Keratinocyte (primary cell): ENCODE data around the gene SPATS2. TPM values are rescaled to one million over a fixed set of nuclear protein-coding genes. Genes with fewer than 3 reads are reported as not detected.

ENCODE experiments used
- DNase-seq: peaks from one replicate; pipeline ENCODE4 v3.0.0-alpha.2; 2011; ENCODE audit warnings: low read depth, missing footprints, low spot score
- FAIRE-seq: peaks from 2 replicates; lab custom pipeline; 2011; peaks lifted over from hg19 to GRCh38; lab: Jason Lieb, UNC
- H2AFZ ChIP-seq: 2 replicates; pipeline ENCODE4 v1.6.0; 2012; ENCODE audit warnings: low read length, control low read depth, inconsistent platforms; ENCODE audit not compliant: control insufficient read depth
- H3K27ac ChIP-seq: 2 replicates; pipeline ENCODE4 v1.5.1; 2011; ENCODE audit warnings: low read length; ENCODE audit not compliant: control insufficient read depth, insufficient read depth
- H3K27me3 ChIP-seq: 3 replicates; pipeline ENCODE4 v1.6.0; 2011; ENCODE audit warnings: low read length; ENCODE audit not compliant: control insufficient read depth, insufficient read depth; ENCODE audit errors: extremely low read depth
- H3K36me3 ChIP-seq, 2 experiments: 2 replicates in 1 of 2; 3 replicates in 1 of 2; pipeline ENCODE4 v1.5.1; 2011; ENCODE audit warnings: low read length in 2 of 2, mild to moderate bottlenecking in 1 of 2; ENCODE audit not compliant: control insufficient read depth in 2 of 2, insufficient read depth in 2 of 2; ENCODE audit errors: extremely low read depth in 1 of 2
- H3K4me1 ChIP-seq: 3 replicates; pipeline ENCODE4 v1.5.1; 2011; ENCODE audit warnings: low read length; ENCODE audit not compliant: control insufficient read depth, insufficient read depth; ENCODE audit errors: extremely low read depth
- H3K4me2 ChIP-seq: 3 replicates; pipeline ENCODE4 v1.6.0; 2011; ENCODE audit warnings: low read depth, low read length; ENCODE audit not compliant: control insufficient read depth, insufficient read depth; ENCODE audit errors: extremely low read depth
- H3K4me3 ChIP-seq, 3 experiments: fragments of 200-600 bp in 1 of 3; sonication (generic) in 1 of 3; 2 replicates in 2 of 3; 3 replicates in 1 of 3; pipeline ENCODE4 v1.5.1; 2011 to 2016; ENCODE audit warnings: low read length in 3 of 3, mild to moderate bottlenecking in 3 of 3, control low read depth in 2 of 3, inconsistent platforms in 1 of 3, low read depth in 1 of 3, mixed read lengths in 1 of 3, mixed run types in 1 of 3, moderate library complexity in 1 of 3; ENCODE audit not compliant: control insufficient read depth in 2 of 3, insufficient read depth in 2 of 3; ENCODE audit errors: extremely low read depth in 1 of 3
- H3K79me2 ChIP-seq: 2 replicates; pipeline ENCODE4 v1.6.0; 2012; ENCODE audit warnings: low read length; ENCODE audit not compliant: control insufficient read depth, insufficient read depth
- H3K9ac ChIP-seq: 3 replicates; pipeline ENCODE4 v1.6.0; 2011; ENCODE audit warnings: low read length; ENCODE audit not compliant: control insufficient read depth, insufficient read depth; ENCODE audit errors: extremely low read depth
- H3K9me1 ChIP-seq: 3 replicates; pipeline ENCODE4 v1.6.0; 2011; ENCODE audit warnings: low read length; ENCODE audit not compliant: control insufficient read depth, insufficient read depth; ENCODE audit errors: extremely low read depth
- H3K9me3 ChIP-seq: 2 replicates; pipeline ENCODE4 v1.5.1; 2012; ENCODE audit warnings: low read depth, low read length; ENCODE audit not compliant: control insufficient read depth
- H4K20me1 ChIP-seq: 3 replicates; pipeline ENCODE4 v1.6.0; 2011; ENCODE audit warnings: low read length; ENCODE audit not compliant: control insufficient read depth, insufficient read depth; ENCODE audit errors: extremely low read depth
- CTCF ChIP-seq, 3 experiments: IDR thresholded peaks in 1 of 3; conservative IDR thresholded peaks in 1 of 3; optimal IDR thresholded peaks in 1 of 3; 2 replicates in 2 of 3; 3 replicates in 1 of 3; pipeline versions ENCODE3 to v1.5.1; 2011; ENCODE audit warnings: low read length in 3 of 3, mild to moderate bottlenecking in 3 of 3, moderate library complexity in 2 of 3, control low read depth in 1 of 3, inconsistent platforms in 1 of 3; ENCODE audit not compliant: insufficient read depth in 2 of 3; ENCODE audit errors: extremely low read depth in 1 of 3
- EZH2 ChIP-seq: IDR thresholded peaks from one replicate; pipeline ENCODE4 v1.6.1; 2012; ENCODE audit warnings: inconsistent platforms, mild to moderate bottlenecking, low read length, moderate library complexity
- dilution Hi-C: fragments of 300-500 bp; cut with MboI; formaldehyde crosslinking; loops from one replicate; pipeline ENCODE4 v1.7.0; 2020; ENCODE audit warnings: low sequenced_read_pairs; ENCODE audit not compliant: extremely low pct_ligation_motif_present
- polyA plus RNA-seq, 5 experiments: library from polyadenylated mRNA; depleted of rRNA in 3 of 5; stranded (reverse) in 3 of 5; stranded (forward) in 1 of 5; unstranded in 1 of 5; fragments of >200 nt; gene quantifications; 1 replicate in 1 of 5; 2 replicates in 3 of 5; 3 replicates in 1 of 5; pipeline versions ENCODE4 v1.2.1 to v1.2.3, GENCODE V29; 2011 to 2012; ENCODE audit warnings: missing spikeins in 2 of 5, low read depth in 1 of 5, low replicate concordance in 1 of 5

Gene SPATS2
- polyA plus RNA-seq, 1 donor (not counting 4 experiments of a cell fraction or from before 2014, with no cell fraction given): 47.9 TPM

GRCh38 chr12:49519574-49519936, 152.3 kb downstream of the SPATS2 start:
- FAIRE-seq: no peak

GRCh38 chr12:49521389-49521788, 154.1 kb downstream of the SPATS2 start:
- Histone ChIP-seq H3K36me3 (peaks cover 13 to 29% of the 10 kb centered on the region in 2 experiments), H3K4me3 (no peak overlapping the region), H3K27me3 (no peaks in the 10 kb centered on the region), H3K9me1 (no peaks in the 10 kb centered on the region), H3K9ac (no peak overlapping the region), H4K20me1 (no peaks in the 10 kb centered on the region), H3K4me1 (no peaks in the 10 kb centered on the region), H3K4me2 (no peak overlapping the region), H2AFZ (no peak overlapping the region), H3K9me3 (no peaks in the 10 kb centered on the region), H3K27ac (no peak overlapping the region), H3K79me2 (no peaks in the 10 kb centered on the region)
- FAIRE-seq (no peak), DNase-seq (no peak)
- TF ChIP-seq CTCF (optimal IDR thresholded peaks at IDR 0.05 in 1 of 3, IDR thresholded peaks at IDR 0.05 in 1 of 3, conservative IDR thresholded peaks at IDR 0.05 in 1 of 3; ENCODE audit: extremely low read depth in 1 of 3, insufficient read depth in 2 of 3, low read length in 3 of 3): no peak
- TF ChIP-seq EZH2: no peak
- dilution Hi-C loops: no loop called here

More at GRCh38 chr12:49519574-49519936, 152.3 kb downstream of the SPATS2 start:
- DNase-seq: no peak
- Histone ChIP-seq H3K4me1 (peaks cover 9% of the 10 kb centered on the region), H3K9me3 (no peaks in the 10 kb centered on the region), H4K20me1 (no peaks in the 10 kb centered on the region), H3K27ac (no peak overlapping the region), H3K9me1 (no peaks in the 10 kb centered on the region), H3K79me2 (no peaks in the 10 kb centered on the region), H3K27me3 (no peaks in the 10 kb centered on the region), H3K36me3 (peaks cover 11 to 12% of the 10 kb centered on the region in 2 experiments), H3K4me2 (no peak overlapping the region), H3K4me3 (no peak overlapping the region), H2AFZ (no peak overlapping the region), H3K9ac (no peak overlapping the region)
- dilution Hi-C loops: no loop called here
- no peak for TF ChIP-seq CTCF (optimal IDR thresholded peaks at IDR 0.05 in 1 of 3, IDR thresholded peaks at IDR 0.05 in 1 of 3, conservative IDR thresholded peaks at IDR 0.05 in 1 of 3; ENCODE audit: extremely low read depth in 1 of 3, insufficient read depth in 2 of 3, low read length in 3 of 3)
- no peak for TF ChIP-seq EZH2
